G401.6 (cell line): Measurements from ENCODE around the gene TMOD2.
"Not testable (repeated sequence)": the region's sequence is repeated elsewhere in the genome, so short reads cannot be mapped to it uniquely, and the experiment has no call there.

Experiments used
- FAIRE-seq: peaks from 2 replicates; lab custom pipeline; 2012; peaks lifted over from hg19 to GRCh38; lab: Jason Lieb, UNC

Gene TMOD2

GRCh38 chr15:51775967-51776816, 24.8 kb downstream of the TMOD2 start:
- FAIRE-seq: peak; percentile 42

GRCh38 chr15:51776952-51777569, 25.7 kb downstream of the TMOD2 start:
- peak; percentile 90 for FAIRE-seq

GRCh38 chr15:51780636-51781035, 29.2 kb downstream of the TMOD2 start:
- no peak for FAIRE-seq

- no peak for FAIRE-seq
These were observed 30.1 kb downstream of the TMOD2 start for GRCh38 chr15:51781506-51781905.

- FAIRE-seq: no peak
These were observed 31.0 kb downstream of the TMOD2 start for GRCh38 chr15:51782357-51782896.

- FAIRE-seq: no peak
These were observed 32.6 kb downstream of the TMOD2 start for GRCh38 chr15:51783967-51784366.

- FAIRE-seq: not testable (repeated sequence)
These were observed 35.7 kb downstream of the TMOD2 start for GRCh38 chr15:51787130-51787529.

GRCh38 chr15:51792474-51792873, 41.1 kb downstream of the TMOD2 start:
- not testable (repeated sequence) for FAIRE-seq

GRCh38 chr15:51793521-51794305, 42.3 kb downstream of the TMOD2 start:
- FAIRE-seq: no peak

GRCh38 chr15:51796847-51797401, 45.5 kb downstream of the TMOD2 start:
- no peak for FAIRE-seq

- FAIRE-seq: no peak
These were observed 46.9 kb downstream of the TMOD2 start for GRCh38 chr15:51798281-51798680.

GRCh38 chr15:51799282-51800252, 48.2 kb downstream of the TMOD2 start:
- no peak for FAIRE-seq

GRCh38 chr15:51801391-51801835, 50.0 kb downstream of the TMOD2 start:
- FAIRE-seq: no peak

GRCh38 chr15:51802593-51802992, 51.2 kb downstream of the TMOD2 start:
- FAIRE-seq: no peak

GRCh38 chr15:51803965-51804364, 52.6 kb downstream of the TMOD2 start:
- no peak for FAIRE-seq

- no peak for FAIRE-seq
These were observed 54.7 kb downstream of the TMOD2 start for GRCh38 chr15:51806123-51806522.

- FAIRE-seq: no peak
These were observed 58.1 kb downstream of the TMOD2 start for GRCh38 chr15:51809457-51809856.

- no peak for FAIRE-seq
These were observed 61.2 kb downstream of the TMOD2 start for GRCh38 chr15:51812598-51812997.

GRCh38 chr15:51814606-51815005, 63.2 kb downstream of the TMOD2 start:
- no peak for FAIRE-seq

GRCh38 chr15:51816611-51817010, 65.2 kb downstream of the TMOD2 start:
- FAIRE-seq: no peak

GRCh38 chr15:51818150-51818549, 66.8 kb downstream of the TMOD2 start:
- no peak for FAIRE-seq
